Activated T-helper 17 cell treated with anti-CD3 and anti-CD28 coated beads, Interleukin-2, amount 50 U/mL, for 72 hours (primary cell): ENCODE data around the gene PUS3. TPM values are rescaled to one million over a fixed set of nuclear protein-coding genes. Genes with fewer than 3 reads are reported as not detected.

Experiments
- ATAC-seq: fragments of 150-1000 bp; cut with Tn5 transposase; replicated peaks from 2 replicates; pipeline ENCODE4 v1.10.0; 2021; ENCODE audit warnings: mild to moderate bottlenecking, moderate library complexity
- H3K27ac Mint-ChIP-seq: one replicate; pipeline ENCODE4 v1.8.0; 2022; ENCODE audit warnings: mixed read lengths
- H3K27me3 Mint-ChIP-seq: one replicate; pipeline ENCODE4 v1.8.0; 2022; ENCODE audit warnings: mixed read lengths
- H3K36me3 Mint-ChIP-seq: one replicate; pipeline ENCODE4 v1.8.0; 2022; ENCODE audit warnings: low read depth, mild to moderate bottlenecking, mixed read lengths
- H3K4me1 Mint-ChIP-seq: one replicate; pipeline ENCODE4 v1.8.0; 2022; ENCODE audit warnings: mixed read lengths
- H3K4me3 Mint-ChIP-seq: one replicate; pipeline ENCODE4 v1.8.0; 2022; ENCODE audit warnings: mild to moderate bottlenecking, mixed read lengths
- H3K9me3 Mint-ChIP-seq: one replicate; pipeline ENCODE4 v1.8.0; 2022; ENCODE audit warnings: mixed read lengths
- total RNA-seq, 2 donors: library from RNA; stranded (reverse); gene quantifications; one replicate each; pipeline ENCODE4 v1.2.3, GENCODE V29; 2022

Gene PUS3
- total RNA-seq, 2 donors from 2014 or later: 13.1 to 15.9 TPM

DNA sequence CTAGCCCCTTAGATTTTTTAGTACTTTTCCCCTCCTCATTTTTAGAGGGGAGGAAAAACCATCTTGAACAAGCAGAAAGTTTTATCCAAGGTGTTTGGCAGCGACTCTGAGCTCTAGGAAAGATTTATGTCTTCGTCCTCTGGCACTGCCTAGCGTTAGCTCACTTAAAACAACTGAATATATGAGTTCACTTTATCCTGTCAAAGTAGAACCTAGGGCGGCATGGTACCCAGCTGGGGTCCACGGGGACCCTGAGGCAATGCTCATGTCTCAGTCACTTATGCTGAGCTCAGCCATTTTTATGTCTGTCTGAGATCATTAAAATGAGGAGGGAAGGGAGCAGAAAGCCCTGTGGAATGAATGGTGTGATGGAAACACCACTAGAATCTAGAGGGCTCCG, 28.7 kb upstream of the PUS3 start:
- ATAC-seq: no peak
- H3K9me3 Mint-ChIP-seq: no peaks in the 10 kb centered on the region
- H3K27me3 Mint-ChIP-seq: peaks cover 20% of the 10 kb centered on the region
- H3K27ac Mint-ChIP-seq: no peak overlapping the region
- no peaks in the 10 kb centered on the region for H3K36me3 Mint-ChIP-seq
- no peaks in the 10 kb centered on the region for H3K4me1 Mint-ChIP-seq
- H3K4me3 Mint-ChIP-seq: no peak overlapping the region

- no peak overlapping the region for H3K27ac Mint-ChIP-seq
- H3K27me3 Mint-ChIP-seq: peaks cover 21% of the 10 kb centered on the region
- H3K9me3 Mint-ChIP-seq: no peaks in the 10 kb centered on the region
- no peaks in the 10 kb centered on the region for H3K4me1 Mint-ChIP-seq
- H3K36me3 Mint-ChIP-seq: no peaks in the 10 kb centered on the region
- H3K4me3 Mint-ChIP-seq: no peak overlapping the region
- no peak for ATAC-seq
Measured at GRCh38 chr11:125931116-125931515, 28.1 kb upstream of the PUS3 start.

DNA sequence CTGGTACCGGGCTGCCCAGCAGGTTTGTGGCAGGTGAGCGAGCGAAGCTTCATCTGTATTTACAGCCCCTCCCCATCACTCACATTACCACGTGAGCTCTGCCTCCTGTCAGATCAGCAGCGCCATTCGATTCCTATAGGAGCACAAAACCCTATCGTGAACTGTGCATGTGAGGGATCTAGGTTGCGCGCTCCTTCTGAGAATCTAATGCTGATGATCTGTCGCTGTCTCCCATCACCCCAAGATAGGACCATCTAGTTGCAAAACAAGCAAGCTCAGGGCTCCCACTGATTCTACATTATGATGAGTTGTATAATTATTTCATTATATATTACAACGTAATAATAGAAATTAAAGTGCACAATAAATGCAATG, 27.1 kb upstream of the PUS3 start:
- no peaks in the 10 kb centered on the region for H3K9me3 Mint-ChIP-seq
- H3K4me3 Mint-ChIP-seq: no peak overlapping the region
- no peaks in the 10 kb centered on the region for H3K36me3 Mint-ChIP-seq
- H3K27me3 Mint-ChIP-seq: peaks cover 21% of the 10 kb centered on the region
- no peaks in the 10 kb centered on the region for H3K4me1 Mint-ChIP-seq
- no peak overlapping the region for H3K27ac Mint-ChIP-seq
- no peak for ATAC-seq

DNA sequence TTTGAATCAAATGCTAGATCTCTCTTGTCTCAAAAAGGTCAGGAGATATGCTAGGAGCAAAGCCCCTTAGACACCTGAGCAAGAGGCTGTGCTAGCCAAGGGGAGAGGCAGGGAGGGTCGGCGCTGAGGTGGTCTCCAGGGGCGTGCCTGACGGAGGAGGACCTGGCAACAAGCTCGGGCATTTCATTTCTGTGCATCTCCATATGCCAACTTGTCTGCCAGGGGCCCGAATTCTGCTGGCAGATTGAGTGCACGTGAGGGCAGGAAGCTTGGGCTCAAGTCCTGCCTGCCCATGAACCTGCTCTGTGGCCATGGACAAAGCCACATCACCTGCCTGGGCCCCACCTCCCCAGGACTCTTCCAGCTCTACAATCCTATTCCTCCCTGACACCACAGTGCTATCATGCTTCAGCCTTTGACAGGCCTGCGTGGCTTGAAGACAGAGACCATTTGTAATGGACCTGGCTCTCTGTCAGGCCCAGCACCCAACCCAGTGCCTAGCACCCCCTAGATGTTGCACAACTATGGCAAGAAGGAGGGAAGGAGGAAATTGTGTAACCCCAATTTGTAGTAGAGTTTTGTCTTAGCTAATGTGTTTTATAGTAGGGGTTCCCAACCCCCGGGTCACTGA, 26.6 kb upstream of the PUS3 start:
- H3K4me1 Mint-ChIP-seq: no peaks in the 10 kb centered on the region
- ATAC-seq: no peak
- peaks cover 21% of the 10 kb centered on the region for H3K27me3 Mint-ChIP-seq
- H3K27ac Mint-ChIP-seq: no peak overlapping the region
- H3K9me3 Mint-ChIP-seq: no peaks in the 10 kb centered on the region
- no peak overlapping the region for H3K4me3 Mint-ChIP-seq
- H3K36me3 Mint-ChIP-seq: no peaks in the 10 kb centered on the region

DNA sequence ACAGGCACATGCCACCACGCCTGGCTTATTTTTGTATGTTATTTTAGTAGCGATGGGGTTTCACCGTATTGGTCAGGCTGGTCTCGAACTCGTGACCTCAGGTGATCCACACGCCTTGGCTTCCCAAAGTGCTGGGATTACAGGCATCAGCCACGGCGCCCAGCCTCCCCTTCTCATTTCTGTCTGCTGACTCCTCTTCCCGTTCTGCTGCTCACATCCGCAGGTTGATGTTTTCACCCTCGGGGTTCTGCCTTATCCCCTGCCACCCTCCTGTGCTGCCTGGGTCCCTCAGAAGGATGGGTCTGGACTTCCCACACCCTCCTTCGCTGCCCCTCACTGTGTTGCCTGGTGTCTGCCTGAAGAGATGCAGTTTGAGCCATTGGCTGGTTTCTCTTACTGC, 23.7 kb upstream of the PUS3 start:
- Mint-ChIP-seq H3K9me3 (no peaks in the 10 kb centered on the region), H3K4me3 (no peak overlapping the region), H3K27ac (no peak overlapping the region), H3K4me1 (no peaks in the 10 kb centered on the region), H3K27me3 (peaks cover 21% of the 10 kb centered on the region), H3K36me3 (no peaks in the 10 kb centered on the region)
- no peak for ATAC-seq

DNA sequence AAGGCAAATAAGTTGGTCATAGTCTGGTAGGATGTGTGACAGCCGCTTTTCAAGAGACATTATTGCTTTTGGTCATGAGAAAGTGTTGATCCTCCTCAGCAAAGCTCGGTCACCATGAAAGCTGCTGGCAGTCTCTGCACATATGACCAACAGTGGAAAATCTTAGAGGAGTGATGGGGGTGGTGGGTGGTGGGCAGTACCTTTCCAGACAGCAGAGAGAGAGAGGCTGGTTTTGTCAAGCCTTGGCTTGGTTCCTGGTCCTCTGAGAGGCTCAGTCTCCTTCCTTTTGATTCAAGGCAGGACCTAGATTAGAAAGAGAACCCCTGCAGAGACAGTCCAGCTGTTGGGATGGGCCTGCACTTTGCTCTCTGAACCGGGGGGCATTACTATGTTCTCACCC, 22.8 kb upstream of the PUS3 start:
- H3K9me3 Mint-ChIP-seq: no peaks in the 10 kb centered on the region
- H3K27me3 Mint-ChIP-seq: peaks cover 19% of the 10 kb centered on the region
- no peaks in the 10 kb centered on the region for H3K4me1 Mint-ChIP-seq
- H3K4me3 Mint-ChIP-seq: no peak overlapping the region
- no peak for ATAC-seq
- H3K27ac Mint-ChIP-seq: no peak overlapping the region
- H3K36me3 Mint-ChIP-seq: no peaks in the 10 kb centered on the region

DNA sequence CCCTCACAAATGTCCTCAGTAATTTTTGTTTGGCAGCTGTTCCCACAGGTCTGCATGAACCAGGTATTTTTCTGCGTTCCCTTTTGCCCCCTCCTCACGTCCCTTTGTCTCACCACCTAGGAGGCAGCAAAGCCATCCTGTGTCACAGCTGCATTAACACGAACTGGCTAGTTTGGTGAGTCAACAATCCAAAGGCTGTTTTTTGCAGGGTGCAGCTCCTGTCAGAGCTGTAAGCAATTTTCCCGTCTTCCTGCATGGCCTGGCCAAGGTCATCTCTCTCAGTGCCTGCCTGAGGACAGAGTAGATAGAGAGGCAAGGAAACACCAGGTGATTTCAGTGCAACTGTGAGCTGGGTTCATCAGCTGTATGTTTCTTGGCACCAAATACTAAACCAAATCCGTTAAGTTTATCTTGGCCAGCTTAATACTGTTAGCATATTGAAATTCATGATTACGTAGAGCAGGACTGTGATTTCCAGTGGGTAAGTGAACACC, 22.3 kb upstream of the PUS3 start:
- H3K27ac Mint-ChIP-seq: no peak overlapping the region
- no peaks in the 10 kb centered on the region for H3K9me3 Mint-ChIP-seq
- no peak for ATAC-seq
- H3K36me3 Mint-ChIP-seq: no peaks in the 10 kb centered on the region
- no peaks in the 10 kb centered on the region for H3K4me1 Mint-ChIP-seq
- no peak overlapping the region for H3K4me3 Mint-ChIP-seq
- H3K27me3 Mint-ChIP-seq: peaks cover 19% of the 10 kb centered on the region

GRCh38 chr11:125924384-125925007, 21.5 kb upstream of the PUS3 start:
- Mint-ChIP-seq H3K27me3 (peaks cover 18% of the 10 kb centered on the region), H3K9me3 (no peaks in the 10 kb centered on the region), H3K36me3 (no peaks in the 10 kb centered on the region), H3K4me3 (no peak overlapping the region), H3K27ac (no peak overlapping the region), H3K4me1 (no peaks in the 10 kb centered on the region)
- no peak for ATAC-seq

- peaks cover 22% of the 10 kb centered on the region for H3K27me3 Mint-ChIP-seq
- no peak overlapping the region for H3K27ac Mint-ChIP-seq
- no peaks in the 10 kb centered on the region for H3K4me1 Mint-ChIP-seq
- no peak for ATAC-seq
- H3K36me3 Mint-ChIP-seq: no peaks in the 10 kb centered on the region
- no peak overlapping the region for H3K4me3 Mint-ChIP-seq
- H3K9me3 Mint-ChIP-seq: no peaks in the 10 kb centered on the region
Measured at GRCh38 chr11:125923633-125924032, 20.6 kb upstream of the PUS3 start.

DNA sequence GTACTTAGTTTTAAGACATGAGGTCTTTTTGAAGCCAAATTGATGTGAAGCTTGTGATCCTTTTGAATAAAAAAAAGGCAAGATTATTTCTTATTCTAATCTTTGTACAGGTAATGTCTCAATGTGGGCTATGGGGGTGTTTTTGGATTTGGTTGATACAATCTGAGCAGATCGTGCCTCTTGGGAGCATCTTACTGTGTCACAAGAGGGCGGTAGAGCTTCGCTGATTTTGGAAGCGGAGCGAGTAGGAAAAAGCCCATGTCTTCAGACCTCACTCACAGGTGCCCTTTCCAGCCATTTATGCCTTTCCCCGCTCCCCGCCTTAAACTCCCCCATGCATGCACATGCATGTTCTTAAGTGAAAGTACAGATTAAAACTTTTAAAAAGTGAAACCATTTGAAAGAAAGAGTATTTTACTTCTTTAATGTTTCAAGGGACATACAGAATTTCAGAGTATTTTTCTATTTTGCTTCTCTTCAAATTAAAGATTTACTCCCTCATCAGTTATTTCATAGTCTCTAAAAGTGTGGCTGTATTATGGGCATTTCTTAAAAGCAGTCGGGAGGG, 20.1 kb upstream of the PUS3 start:
- no peak overlapping the region for H3K27ac Mint-ChIP-seq

GRCh38 chr11:125922156-125922555, 19.1 kb upstream of the PUS3 start:
- Mint-ChIP-seq H3K36me3 (no peaks in the 10 kb centered on the region), H3K27me3 (peaks cover 27% of the 10 kb centered on the region)

More for the DNA sequence above, 20.1 kb upstream of the PUS3 start:
- no peaks in the 10 kb centered on the region for H3K36me3 Mint-ChIP-seq
- ATAC-seq: peak; percentile 76
- H3K4me1 Mint-ChIP-seq: no peaks in the 10 kb centered on the region
- H3K9me3 Mint-ChIP-seq: no peaks in the 10 kb centered on the region
- H3K27me3 Mint-ChIP-seq: peaks cover 27% of the 10 kb centered on the region
- no peak overlapping the region for H3K4me3 Mint-ChIP-seq

DNA sequence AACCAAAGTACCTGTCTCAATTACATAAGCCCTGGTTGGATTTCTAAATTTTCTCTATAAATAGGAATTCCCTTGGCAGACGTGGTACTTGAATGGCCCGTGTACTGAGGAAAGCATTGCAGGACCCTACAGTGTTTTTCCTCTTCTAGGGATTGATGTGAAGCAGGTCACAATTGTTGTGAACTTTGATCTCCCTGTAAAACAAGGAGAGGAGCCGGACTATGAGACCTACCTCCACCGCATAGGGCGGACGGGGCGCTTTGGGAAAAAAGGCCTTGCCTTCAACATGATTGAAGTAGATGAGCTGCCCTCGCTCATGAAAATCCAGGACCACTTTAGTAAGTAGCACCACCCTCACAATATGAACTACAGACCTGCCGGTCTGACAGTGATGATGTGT, 18.0 kb upstream of the PUS3 start:
- Mint-ChIP-seq H3K4me1 (no peaks in the 10 kb centered on the region), H3K27ac (no peak overlapping the region), H3K4me3 (no peak overlapping the region), H3K9me3 (no peaks in the 10 kb centered on the region), H3K27me3 (peaks cover 30% of the 10 kb centered on the region), H3K36me3 (no peaks in the 10 kb centered on the region)
- no peak for ATAC-seq

More at GRCh38 chr11:125922156-125922555, 19.1 kb upstream of the PUS3 start:
- Mint-ChIP-seq H3K9me3 (no peaks in the 10 kb centered on the region), H3K4me1 (no peaks in the 10 kb centered on the region), H3K27ac (no peak overlapping the region), H3K4me3 (no peak overlapping the region)
- ATAC-seq: no peak

DNA sequence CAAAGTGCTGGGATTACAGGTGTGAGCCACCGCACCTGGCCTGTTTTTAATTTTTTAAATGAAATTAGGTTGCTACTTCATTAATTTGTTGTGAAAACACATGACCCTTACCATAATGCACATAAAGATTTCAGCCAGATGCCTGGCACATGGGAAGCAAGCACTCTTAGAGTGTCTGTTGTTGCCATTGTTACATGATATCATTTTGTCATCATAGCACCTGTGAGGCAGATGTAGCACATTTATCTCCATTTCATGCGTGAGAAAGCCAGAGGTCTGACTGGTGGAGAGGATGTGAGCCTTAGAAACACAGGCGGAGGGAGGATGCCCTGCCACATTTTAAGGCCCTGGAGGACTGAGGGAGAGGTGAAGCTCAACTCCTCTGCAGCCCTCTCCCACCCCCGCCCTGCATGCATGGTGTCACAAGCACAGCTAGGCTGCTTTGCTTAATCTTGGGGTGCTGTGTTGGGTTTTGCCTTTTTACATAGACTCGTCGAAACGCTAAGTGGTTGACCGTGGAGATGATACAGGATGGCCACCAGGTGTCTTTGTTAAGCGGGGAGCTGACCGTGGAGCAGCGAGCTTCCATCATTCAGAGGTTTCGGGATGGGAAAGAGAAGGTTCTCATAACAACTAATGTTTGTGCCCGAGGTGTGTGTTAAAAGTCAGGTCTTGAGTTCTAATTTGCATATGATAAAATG, 15.3 kb upstream of the PUS3 start:
- Mint-ChIP-seq H3K27ac (no peak overlapping the region), H3K4me1 (no peaks in the 10 kb centered on the region), H3K36me3 (no peaks in the 10 kb centered on the region), H3K4me3 (no peak overlapping the region), H3K27me3 (peaks cover 39% of the 10 kb centered on the region), H3K9me3 (no peaks in the 10 kb centered on the region)
- ATAC-seq: no peak

DNA sequence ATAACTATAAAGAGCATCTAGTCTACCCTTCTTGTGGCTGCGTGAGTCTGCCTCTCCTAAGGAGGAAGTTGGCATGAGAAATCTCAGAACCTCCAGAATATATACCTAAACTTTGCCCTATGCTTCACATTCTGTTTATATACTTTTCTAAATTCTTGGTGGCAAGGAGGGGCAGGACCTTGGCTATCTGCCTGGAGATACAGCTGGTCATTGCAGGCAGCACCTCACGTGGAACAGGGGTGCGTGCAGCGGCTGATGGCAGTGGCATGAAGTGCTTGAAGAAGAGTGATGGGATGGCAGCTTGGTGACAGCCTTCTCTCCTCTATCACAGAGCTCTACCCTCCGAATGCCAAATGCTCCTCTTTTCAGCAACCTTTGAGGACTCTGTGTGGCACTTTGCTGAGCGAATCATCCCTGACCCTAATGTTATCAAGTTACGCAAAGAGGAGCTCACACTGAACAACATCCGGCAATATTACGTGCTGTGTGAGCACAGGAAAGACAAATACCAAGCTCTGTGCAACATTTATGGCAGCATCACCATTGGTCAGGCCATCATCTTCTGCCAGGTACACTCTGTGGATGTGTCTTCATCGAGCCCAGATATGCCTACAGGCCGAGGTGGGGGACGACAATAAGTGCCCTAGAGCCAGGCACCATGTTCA, 13.8 kb upstream of the PUS3 start:
- no peak overlapping the region for H3K4me3 Mint-ChIP-seq
- H3K9me3 Mint-ChIP-seq: no peaks in the 10 kb centered on the region
- ATAC-seq: no peak

More for the DNA sequence above, 13.8 kb upstream of the PUS3 start:
- peaks cover 47% of the 10 kb centered on the region for H3K27me3 Mint-ChIP-seq
- no peak overlapping the region for H3K27ac Mint-ChIP-seq
- H3K4me1 Mint-ChIP-seq: no peaks in the 10 kb centered on the region
- no peaks in the 10 kb centered on the region for H3K36me3 Mint-ChIP-seq
